C4-2B (cell line): ENCODE measurements around the gene DERA.

Source experiments
- CTCF ChIP-seq: fragments of 450-650 bp; conservative IDR thresholded peaks from 2 replicates; pipeline ENCODE4 v1.5.1; 2017; ENCODE audit warnings: mild to moderate bottlenecking
- ZFX ChIP-seq: fragments of 450-650 bp; IDR thresholded peaks from 2 replicates; pipeline ENCODE4 v1.6.1; 2017

DNA sequence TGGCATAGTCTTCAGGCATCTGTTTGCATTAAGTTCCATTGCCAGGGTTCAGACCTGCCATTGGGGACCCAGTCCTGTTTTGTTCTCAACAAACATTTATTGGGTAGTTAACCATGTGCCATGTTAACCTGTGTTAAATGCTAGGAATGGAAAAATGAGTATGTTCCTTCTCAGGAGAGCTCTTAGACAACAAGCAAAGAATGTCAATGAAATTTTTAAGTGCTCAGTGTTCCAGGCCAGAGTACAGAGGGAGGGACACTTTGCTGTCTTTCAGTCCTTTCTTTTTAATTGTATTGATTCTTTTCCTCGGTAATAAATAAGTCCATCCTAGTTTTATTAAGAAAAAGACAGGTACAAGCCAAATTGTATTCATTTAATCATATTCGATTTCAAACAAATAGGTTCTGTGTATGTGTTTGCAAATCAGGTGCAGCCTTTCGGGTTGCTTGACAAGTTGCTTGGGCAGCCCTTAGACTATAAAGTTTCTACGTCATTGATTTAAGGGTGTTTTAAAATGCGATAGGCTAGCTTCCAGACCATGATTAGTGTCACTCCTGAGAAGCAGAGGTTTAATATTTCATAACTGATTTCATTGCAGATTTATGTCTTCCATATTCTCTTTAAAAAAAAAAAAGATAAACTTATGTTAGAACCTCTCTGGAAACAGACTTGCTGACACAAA lies 123.1 kb downstream of the DERA start:
- TF ChIP-seq CTCF (no peak), ZFX (no peak)
